ENCODE data around the gene RNF220.

GRCh38 chr1:44565259-44565750 is 160.2 kb downstream of the RNF220 start:
- TF ChIP-seq, protein P1, sequence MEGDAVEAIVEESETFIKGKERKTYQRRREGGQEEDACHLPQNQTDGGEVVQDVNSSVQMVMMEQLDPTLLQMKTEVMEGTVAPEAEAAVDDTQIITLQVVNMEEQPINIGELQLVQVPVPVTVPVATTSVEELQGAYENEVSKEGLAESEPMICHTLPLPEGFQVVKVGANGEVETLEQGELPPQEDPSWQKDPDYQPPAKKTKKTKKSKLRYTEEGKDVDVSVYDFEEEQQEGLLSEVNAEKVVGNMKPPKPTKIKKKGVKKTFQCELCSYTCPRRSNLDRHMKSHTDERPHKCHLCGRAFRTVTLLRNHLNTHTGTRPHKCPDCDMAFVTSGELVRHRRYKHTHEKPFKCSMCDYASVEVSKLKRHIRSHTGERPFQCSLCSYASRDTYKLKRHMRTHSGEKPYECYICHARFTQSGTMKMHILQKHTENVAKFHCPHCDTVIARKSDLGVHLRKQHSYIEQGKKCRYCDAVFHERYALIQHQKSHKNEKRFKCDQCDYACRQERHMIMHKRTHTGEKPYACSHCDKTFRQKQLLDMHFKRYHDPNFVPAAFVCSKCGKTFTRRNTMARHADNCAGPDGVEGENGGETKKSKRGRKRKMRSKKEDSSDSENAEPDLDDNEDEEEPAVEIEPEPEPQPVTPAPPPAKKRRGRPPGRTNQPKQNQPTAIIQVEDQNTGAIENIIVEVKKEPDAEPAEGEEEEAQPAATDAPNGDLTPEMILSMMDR (IDR thresholded peaks at IDR 0.05), result no peak
- no peak for TF ChIP-seq POLR2A (IDR thresholded peaks at IDR 0.05)

All from body of pancreas (tissue), 4 donors.